Lung (tissue), 12 donors: ENCODE data around the gene CA14. TPM values are rescaled to one million over a fixed set of nuclear protein-coding genes. Genes with fewer than 3 reads are reported as not detected.

Source experiments
- ATAC-seq: fragments of 200-7000 bp; cut with Tn5 transposase; one replicate; pipeline ENCODE4 v1.9.1; 2020; ENCODE audit warnings: moderate number of reproducible peaks; ENCODE audit not compliant: insufficient read depth, low FRiP score
- DNase-seq, 3 donors: peaks; one replicate each; pipeline ENCODE4 v3.0.0-alpha.2; 2013 to 2017
- H3K27ac ChIP-seq, 2 donors: one replicate each; pipeline ENCODE4 v1.5.1; 2013; ENCODE audit warnings: mild to moderate bottlenecking in 2 of 2, moderate library complexity in 2 of 2, control low read depth in 1 of 2, inconsistent platforms in 1 of 2, low read depth in 1 of 2, low read length in 1 of 2
- H3K27me3 ChIP-seq, 3 donors: one replicate each; pipeline ENCODE4 v1.5.1; 2013; ENCODE audit warnings: low read length in 2 of 3; ENCODE audit not compliant: control insufficient read depth in 3 of 3, insufficient read depth in 3 of 3
- H3K36me3 ChIP-seq, 4 donors: one replicate each; pipeline ENCODE4 v1.5.1; 2013; ENCODE audit warnings: low read length in 4 of 4, mild to moderate bottlenecking in 1 of 4, moderate library complexity in 1 of 4; ENCODE audit not compliant: control insufficient read depth in 4 of 4, insufficient read depth in 4 of 4
- H3K4me1 ChIP-seq, 5 donors: one replicate each; pipeline ENCODE4 v1.5.1; 2013; ENCODE audit warnings: low read length in 5 of 5, mild to moderate bottlenecking in 2 of 5, moderate library complexity in 1 of 5; ENCODE audit not compliant: control insufficient read depth in 5 of 5, insufficient read depth in 5 of 5
- H3K4me3 ChIP-seq: one replicate; pipeline ENCODE4 v1.5.1; 2013; ENCODE audit warnings: mild to moderate bottlenecking, control low read depth, moderate library complexity
- H3K9ac ChIP-seq, 2 donors: one replicate each; pipeline ENCODE4 v1.5.1; 2013; ENCODE audit warnings: low read length in 2 of 2, control low read depth in 1 of 2; ENCODE audit not compliant: insufficient read depth in 1 of 2
- H3K9me3 ChIP-seq, 4 donors: one replicate each; pipeline ENCODE4 v1.5.1; 2013; ENCODE audit warnings: low read length in 3 of 4, mild to moderate bottlenecking in 1 of 4, moderate library complexity in 1 of 4; ENCODE audit not compliant: control insufficient read depth in 4 of 4, insufficient read depth in 3 of 4
- CTCF ChIP-seq: IDR thresholded peaks from 2 replicates; pipeline ENCODE4 v1.5.1; 2012; ENCODE audit warnings: mild to moderate bottlenecking; ENCODE audit errors: control extremely low read depth, extremely low read depth
- WGBS, 2 donors: extraction: QIAGEN DNeasy Blood & Tissue Kit; methylation state at CpG; one replicate each; pipeline ENCODE4 v1.1.7; 2013; 5-methylcytosine and 5-hydroxymethylcytosine counted together
- polyA plus RNA-seq, 2 donors: library from polyadenylated mRNA; stranded (reverse); fragments of 200-250 nt; gene quantifications; one replicate each; pipeline ENCODE4 v1.2.1, GENCODE V29; 2013
- total RNA-seq, 2 donors: library from RNA; depleted of rRNA in 1 of 2; stranded (reverse); fragments of >200 nt in 1 of 2; gene quantifications; one replicate each; pipeline ENCODE4 v1.2.1, GENCODE V29; 2014 to 2021
- donor health status: control.
- donor health status: control.
- donor health status: Bipolar disorder and iron deficiency.
- donor health status: healthy.
- donor health status: DM: yes; HTN: yes; CAD: no.

CA14 gene
- total and polyA plus RNA-seq, 4 donors, result 0.14 to 0.40 (median 0.24) TPM

- H3K27ac ChIP-seq, result peak overlapping the region; percentile 84 to 98
- 22 to 27% methylated on average over 10 of the region's 10 CpGs for WGBS, 2 donors
- no peak overlapping the region for H3K4me3 ChIP-seq
- H3K9me3 ChIP-seq, result no peaks in the 10 kb centered on the region
- peaks cover 6 to 36% (median 9%) of the 10 kb centered on the region in 5 donors for H3K4me1 ChIP-seq
- no peak for TF ChIP-seq CTCF
- DNase-seq, result no peak
- peak overlapping the region; percentile 53 to 79 for H3K9ac ChIP-seq
- no peaks in the 10 kb centered on the region for H3K27me3 ChIP-seq
- ATAC-seq, result no peak
- H3K36me3 ChIP-seq, result peaks cover 11 to 23% (median 21%) of the 10 kb centered on the region in 4 donors
Observed at GRCh38 chr1:150269451-150269850, 11.9 kb downstream of the CA14 start.

GRCh38 chr1:150271291-150271959 is 13.9 kb downstream of the CA14 start:
- DNase-seq, result no peak
- no peak overlapping the region for H3K27ac ChIP-seq
- no peaks in the 10 kb centered on the region for H3K27me3 ChIP-seq
- no peak for TF ChIP-seq CTCF
- peaks cover 4 to 13% (median 7%) of the 10 kb centered on the region in 4 donors for H3K36me3 ChIP-seq
- no peak overlapping the region for H3K4me3 ChIP-seq
- WGBS, 2 donors, result 93 to 96% methylated on average over 7 of the region's 7 CpGs
- H3K9ac ChIP-seq, result no peak overlapping the region
- no peak for ATAC-seq
- H3K4me1 ChIP-seq, result peaks cover 6 to 36% (median 9%) of the 10 kb centered on the region in 5 donors
- H3K9me3 ChIP-seq, result no peaks in the 10 kb centered on the region

- Histone ChIP-seq H3K9me3 (no peaks in the 10 kb centered on the region), H3K27me3 (no peaks in the 10 kb centered on the region), H3K9ac (peak overlapping the region in 1 of 2 donors; percentile 69), H3K4me3 (no peak overlapping the region), H3K4me1 (peaks cover 0 to 25% (median 3%) of the 10 kb centered on the region in 5 donors), H3K27ac (no peak overlapping the region), H3K36me3 (peaks cover 0 to 3% (median under 1%) of the 10 kb centered on the region in 4 donors)
- WGBS, 2 donors, result 61 to 76% methylated on average over 1 of the region's 1 CpG
- no peak for DNase-seq
- no peak for TF ChIP-seq CTCF
- no peak for ATAC-seq
Observed at GRCh38 chr1:150273311-150273710, 15.7 kb downstream of the CA14 start.
